HG03571 (cell line): ENCODE data around the gene C19orf44.
"Not testable (repeated sequence)": the region's sequence is repeated elsewhere in the genome, so short reads cannot be mapped to it uniquely, and the experiment has no call there.

Source experiments
- ATAC-seq: cut with Tn5 transposase; IDR thresholded peaks from one replicate; pipeline ENCODE4 v1.9.1; 2021; ENCODE audit not compliant: unreplicated experiment

C19orf44 gene

DNA sequence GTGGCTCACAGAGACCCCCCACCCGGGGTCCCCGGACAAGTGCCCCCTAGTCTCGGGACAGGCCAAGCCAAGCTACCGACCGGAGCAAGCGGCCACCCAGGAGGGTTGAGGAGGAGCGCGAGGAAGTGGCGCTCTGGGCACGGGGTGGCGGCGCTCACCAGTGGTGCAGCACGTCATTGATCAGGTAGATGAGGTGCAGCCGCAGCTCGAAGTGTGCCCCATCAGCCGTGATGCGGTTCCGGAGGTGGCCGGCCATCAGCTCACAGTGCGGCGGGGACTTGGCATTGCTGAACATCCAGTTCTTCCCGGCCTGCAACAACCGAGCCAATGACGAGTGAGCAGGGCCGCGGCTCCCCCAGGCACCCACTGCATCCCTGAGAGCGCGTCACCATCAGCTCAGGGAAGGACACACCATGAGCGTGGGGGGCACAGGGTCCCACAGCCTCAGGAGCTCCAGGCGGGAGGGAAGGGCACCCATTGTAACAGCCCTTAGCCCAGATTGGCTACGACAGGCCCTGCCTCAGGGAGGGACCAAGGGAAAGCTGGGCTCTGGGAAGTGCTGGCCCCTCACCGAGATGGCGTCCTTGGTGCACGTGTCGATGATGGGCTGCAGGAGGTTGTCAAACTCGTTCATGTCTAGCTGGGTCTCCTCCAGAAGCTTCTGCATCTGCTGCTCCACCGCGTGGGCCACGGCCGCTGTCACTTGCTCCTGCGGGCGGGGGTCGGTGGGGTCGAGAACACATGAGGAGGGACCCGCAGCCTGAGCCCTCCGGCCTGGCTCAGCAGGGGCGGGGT lies 36.4 kb downstream of the C19orf44 start:
- no peak for ATAC-seq

- ATAC-seq: no peak
Measured at GRCh38 chr19:16535381-16535780, 39.2 kb downstream of the C19orf44 start.

DNA sequence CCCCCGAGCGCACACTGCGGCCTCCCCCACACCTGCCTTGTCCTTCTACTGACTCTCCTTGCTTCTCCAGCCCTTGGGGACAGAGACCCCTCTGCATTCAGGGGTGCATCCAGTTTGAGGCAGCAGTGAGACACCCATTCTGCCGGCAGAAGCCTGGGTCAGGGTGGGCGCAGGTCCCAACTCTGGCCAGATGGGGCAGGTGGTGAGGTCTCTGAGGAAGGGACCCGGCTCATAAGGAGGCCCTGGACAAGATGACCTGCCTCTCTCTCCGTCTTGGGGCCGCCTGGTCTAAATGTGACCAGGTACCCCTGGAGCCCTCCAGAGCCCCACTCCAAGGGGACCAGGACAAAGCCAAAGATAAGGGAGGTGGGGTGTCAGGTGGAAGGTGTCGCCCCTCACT lies 39.9 kb downstream of the C19orf44 start:
- ATAC-seq: no peak

GRCh38 chr19:16537111-16537510 lies 40.9 kb downstream of the C19orf44 start:
- no peak for ATAC-seq

DNA sequence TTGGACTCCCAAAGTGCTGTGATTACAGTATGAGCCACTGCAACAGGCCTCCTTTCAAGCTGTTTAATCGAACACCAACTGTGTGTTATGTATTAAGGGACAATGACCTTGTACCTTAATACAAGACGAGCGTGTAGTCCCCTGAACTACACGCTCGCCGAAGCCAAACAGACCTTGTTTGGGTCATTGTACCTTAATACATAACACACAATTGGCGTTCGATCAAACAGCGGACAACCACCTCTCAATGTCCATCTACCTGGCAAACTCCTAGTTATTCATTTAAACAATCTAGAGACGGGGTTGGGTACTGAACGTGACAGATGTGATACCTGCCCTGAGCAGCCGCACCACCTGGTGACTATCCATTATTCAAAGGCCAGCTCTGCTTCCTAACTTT lies 44.8 kb downstream of the C19orf44 start:
- no peak for ATAC-seq

DNA sequence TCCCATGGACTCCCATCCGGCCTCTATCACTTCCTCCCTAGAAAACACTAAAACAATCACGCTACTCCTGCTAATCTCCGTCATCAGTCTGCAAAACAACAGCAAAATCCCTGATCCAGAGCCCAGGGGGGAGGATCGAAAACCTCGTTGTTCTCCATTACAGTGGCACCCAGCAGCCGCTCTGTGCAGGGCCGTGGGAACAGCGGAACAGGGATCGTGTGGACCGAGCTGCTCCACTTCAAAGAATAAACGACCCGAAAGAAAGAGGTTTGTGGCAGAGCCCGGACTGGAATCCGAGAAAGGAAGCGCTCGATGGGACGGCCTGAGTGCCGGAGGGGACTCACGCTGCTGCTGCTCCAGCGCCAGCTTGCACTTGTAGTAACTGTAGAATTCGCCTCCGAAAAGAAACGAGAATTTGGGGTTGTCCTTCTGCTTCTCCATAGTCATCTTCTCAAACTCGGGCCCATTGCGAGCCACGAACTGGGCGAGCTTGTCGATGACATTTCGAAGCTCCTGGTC lies 45.4 kb downstream of the C19orf44 start:
- peak; percentile 8 for ATAC-seq

GRCh38 chr19:16542045-16542909 lies 46.1 kb downstream of the C19orf44 start, which contains the start of gene CHERP:
CHERP (minus strand) TSS chr19:16542437; CDS start chr19:16542378, 59 bp downstream.
- ATAC-seq: peak; percentile 57

GRCh38 chr19:16542910-16543472 lies 46.8 kb downstream of the C19orf44 start:
- ATAC-seq: no peak

DNA sequence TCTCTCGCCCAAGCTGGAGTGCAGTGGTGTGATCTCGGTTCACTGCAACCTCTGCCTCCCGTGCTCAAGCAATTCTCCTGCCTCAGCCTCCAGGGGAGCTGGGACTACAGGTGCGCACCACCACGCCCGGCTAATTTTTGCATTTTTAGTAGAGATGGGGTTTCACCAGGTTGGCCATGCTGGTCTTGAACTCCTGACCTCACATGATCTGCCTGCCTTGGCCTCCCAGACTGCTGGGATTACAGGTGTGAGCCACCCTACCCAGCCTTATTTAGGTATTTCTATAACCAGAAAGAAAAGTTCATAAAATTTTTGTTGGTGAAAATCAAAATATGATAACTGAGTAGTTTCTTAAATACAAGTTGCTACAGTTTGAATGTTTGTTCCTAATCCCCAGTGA lies 47.5 kb downstream of the C19orf44 start:
- not testable (repeated sequence) for ATAC-seq

DNA sequence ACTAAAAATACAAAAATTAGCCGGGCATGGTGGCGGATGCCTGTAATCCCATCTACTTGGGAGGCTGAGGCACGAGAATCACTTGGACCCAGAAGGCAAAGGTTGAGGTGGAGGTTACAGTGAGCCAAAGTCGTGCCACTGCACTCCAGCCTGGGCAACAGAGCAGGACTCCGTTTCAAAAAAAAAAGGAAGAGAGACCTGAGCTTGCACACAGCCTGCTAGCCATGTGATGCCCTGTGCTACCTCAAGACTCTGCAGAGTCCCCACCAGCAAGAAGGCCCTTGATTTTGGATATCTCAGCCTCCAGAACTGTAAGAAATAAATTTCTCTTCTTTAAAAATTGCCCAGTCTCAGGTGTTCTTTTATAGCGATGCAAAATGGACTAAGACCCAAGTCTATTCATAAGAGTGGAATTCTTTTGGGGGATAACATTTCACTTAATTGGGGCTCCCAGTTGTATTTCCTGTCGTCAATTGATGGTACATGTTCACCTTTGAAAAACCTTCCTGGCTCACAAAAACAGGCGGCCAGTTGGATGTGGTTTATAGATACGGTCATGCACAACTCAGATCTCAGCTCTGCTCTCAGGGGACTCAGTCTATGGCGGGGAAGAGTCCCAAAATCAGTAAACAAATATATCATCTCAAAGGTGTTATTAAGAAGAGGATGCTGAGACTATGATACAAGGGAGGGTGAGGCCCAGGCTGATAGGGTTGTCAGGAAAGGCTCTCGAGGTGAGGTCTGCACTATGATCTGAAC lies 48.5 kb downstream of the C19orf44 start:
- no peak for ATAC-seq

- ATAC-seq: no peak
Measured at GRCh38 chr19:16548956-16549355, 52.8 kb downstream of the C19orf44 start.

DNA sequence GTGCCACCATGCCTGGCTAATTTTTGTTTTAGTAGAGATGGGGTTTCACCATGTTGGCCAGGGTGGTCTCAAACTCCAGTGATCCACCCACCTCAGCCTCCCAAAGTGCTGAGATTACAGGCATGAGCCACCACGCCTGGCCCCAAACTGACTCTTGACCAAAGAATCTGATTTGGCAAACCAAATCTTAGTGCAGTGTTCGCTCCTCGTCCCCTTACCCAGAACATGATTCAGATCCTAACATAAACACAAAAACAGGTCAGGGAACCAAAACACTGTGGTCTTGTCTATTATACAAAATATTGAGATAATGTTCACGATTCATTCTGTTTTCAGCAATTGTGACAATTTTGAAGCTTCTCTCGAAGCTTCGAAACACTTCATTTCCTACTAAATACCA lies 55.7 kb downstream of the C19orf44 start:
- not testable (repeated sequence) for ATAC-seq

- ATAC-seq: no peak
Measured at GRCh38 chr19:16554776-16555175, 58.6 kb downstream of the C19orf44 start.

- ATAC-seq: no peak
Measured at GRCh38 chr19:16559780-16560276, 63.6 kb downstream of the C19orf44 start.

GRCh38 chr19:16561382-16561781 lies 65.2 kb downstream of the C19orf44 start:
- no peak for ATAC-seq

DNA sequence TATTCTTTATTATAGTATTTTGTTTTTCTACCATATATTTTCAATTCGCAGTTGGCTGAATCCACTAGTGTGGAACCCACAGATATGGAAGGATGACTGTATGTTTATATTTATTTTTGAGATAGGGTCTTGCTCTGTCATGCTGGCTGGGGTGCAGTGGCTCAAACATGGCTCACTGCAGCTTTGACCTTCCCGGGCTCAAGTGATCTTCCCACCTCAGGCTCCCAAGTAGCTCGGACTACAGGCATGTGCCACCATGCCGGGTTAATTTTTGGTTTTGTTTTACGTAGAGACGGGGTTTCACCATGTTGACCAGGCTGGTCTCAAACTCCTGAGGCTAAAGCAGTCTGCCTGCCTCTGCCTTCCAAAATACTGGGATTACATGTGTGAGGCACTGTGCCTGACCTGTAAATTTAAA lies 66.4 kb downstream of the C19orf44 start:
- no peak for ATAC-seq

DNA sequence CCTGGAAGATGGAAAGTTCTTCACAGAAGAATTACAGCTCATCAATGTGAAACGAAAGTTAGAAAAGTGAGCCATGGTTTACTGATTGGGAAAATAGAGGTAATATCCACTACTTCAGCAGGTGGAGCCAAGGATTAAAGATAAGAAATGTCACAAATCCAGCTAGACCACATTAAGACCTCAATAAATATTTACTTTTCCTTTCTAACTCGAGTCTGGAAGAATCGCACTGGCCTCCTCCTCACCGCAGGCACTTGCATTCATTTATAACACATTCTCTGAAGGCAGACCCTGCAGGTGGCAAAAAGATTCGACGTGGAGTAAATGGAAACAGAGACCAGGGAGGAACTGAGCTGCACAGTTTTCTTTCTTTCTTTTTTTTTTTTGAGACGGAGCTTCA lies 68.6 kb downstream of the C19orf44 start:
- no peak for ATAC-seq

DNA sequence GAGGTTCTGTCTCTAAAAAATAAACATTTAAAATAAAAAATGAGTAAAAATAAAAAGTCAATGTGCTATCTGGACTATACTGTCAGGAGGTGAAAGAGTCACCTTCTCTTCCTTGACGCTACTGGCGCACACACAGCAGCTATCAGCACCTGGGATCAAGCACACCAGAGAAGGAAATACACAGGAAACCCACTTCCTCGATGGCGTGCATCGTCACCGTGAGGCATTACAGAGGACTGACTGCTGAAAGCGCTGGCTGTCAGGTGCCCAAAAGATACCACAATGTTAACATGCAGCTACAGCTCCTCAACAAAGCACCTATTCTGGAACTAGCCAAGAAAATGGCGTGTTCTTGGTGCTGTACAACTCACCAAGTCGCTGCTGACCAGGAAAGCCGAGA lies 70.0 kb downstream of the C19orf44 start:
- no peak for ATAC-seq

DNA sequence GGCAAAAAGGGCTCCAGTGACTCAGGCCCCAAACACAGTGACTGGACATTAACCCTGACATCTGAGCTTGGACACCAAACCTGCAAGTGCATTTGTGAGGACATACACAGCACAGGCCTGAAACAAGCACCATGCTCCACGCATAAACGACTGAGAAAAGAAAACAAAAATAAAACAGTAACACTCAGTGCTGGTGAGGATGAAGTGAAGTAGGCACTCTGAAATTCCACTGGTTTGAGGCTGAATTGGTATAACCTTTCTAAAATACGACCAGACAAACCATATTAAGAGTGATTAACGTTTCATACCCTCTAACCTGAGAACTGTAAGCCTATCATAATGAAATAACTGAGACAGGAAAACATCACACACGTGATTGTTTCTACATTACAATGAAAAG lies 70.5 kb downstream of the C19orf44 start:
- no peak for ATAC-seq

- ATAC-seq: no peak
Measured at GRCh38 chr19:16569609-16570320, 73.6 kb downstream of the C19orf44 start.
